Measurements from ENCODE around the gene EPHA6.

DNA sequence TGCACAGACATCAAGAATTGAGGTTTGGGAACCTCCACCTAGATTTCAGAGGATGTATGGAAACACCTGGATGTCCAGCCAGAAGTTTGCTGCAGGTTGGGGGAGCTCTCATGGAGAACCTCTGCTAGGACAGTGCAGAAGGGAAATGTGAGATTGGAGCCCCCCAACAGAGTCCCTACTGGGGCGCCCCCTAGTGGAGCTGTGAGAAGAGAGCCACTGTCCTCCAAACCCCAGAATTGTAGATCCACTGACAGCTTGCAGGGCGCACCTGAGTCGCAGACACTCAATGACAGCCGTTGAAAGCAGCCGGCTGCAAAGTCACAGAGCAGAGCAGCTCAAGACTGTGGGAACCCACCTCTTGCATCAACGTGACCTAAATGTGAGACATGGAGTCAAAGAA lies 34.6 kb upstream of the EPHA6 start:
- TF ChIP-seq, protein P1, sequence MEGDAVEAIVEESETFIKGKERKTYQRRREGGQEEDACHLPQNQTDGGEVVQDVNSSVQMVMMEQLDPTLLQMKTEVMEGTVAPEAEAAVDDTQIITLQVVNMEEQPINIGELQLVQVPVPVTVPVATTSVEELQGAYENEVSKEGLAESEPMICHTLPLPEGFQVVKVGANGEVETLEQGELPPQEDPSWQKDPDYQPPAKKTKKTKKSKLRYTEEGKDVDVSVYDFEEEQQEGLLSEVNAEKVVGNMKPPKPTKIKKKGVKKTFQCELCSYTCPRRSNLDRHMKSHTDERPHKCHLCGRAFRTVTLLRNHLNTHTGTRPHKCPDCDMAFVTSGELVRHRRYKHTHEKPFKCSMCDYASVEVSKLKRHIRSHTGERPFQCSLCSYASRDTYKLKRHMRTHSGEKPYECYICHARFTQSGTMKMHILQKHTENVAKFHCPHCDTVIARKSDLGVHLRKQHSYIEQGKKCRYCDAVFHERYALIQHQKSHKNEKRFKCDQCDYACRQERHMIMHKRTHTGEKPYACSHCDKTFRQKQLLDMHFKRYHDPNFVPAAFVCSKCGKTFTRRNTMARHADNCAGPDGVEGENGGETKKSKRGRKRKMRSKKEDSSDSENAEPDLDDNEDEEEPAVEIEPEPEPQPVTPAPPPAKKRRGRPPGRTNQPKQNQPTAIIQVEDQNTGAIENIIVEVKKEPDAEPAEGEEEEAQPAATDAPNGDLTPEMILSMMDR (IDR thresholded peaks at IDR 0.05): no peak
- no peak for TF ChIP-seq POLR2AphosphoS5 (IDR thresholded peaks at IDR 0.05; ENCODE audit: insufficient read depth in 1 of 2, low read depth in 1 of 2)
